ENCODE measurements around the gene CRADD.

CRADD gene

DNA sequence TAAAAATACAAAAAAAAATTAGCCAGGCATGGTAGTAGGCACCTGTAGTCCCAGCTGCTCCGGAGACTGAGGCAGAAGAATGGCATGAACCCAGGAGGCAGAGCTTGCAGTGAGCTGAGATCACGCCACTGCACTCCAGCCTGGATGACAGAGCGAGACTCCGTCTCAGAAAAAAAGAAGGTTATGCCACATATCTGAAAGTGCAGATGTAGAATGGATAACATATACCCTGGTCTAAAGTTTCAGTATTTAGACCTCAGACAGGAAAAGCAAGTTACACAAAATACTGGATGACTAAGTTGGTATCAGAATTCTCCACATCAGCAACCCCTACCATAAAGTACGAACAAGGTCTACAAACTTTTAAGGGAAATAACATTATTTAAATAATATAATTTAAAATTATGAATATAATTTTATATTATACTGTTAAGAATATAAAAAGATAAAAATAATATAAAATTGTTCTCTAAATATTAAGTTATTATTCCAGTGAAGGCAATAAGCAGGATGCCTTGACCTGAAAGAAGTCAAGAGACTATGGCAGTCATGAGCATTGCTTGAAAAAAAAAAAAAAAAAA, 169.9 kb downstream of the CRADD start:
- Histone ChIP-seq H3K9ac (ENCODE audit: low read length in 2 of 2) (no peak overlapping the region), H3K4me1 (ENCODE audit: control insufficient read depth, insufficient read depth, low read length) (peaks cover 7% of the 10 kb centered on the region), H3K4me3 (ENCODE audit: low read length in 2 of 2) (no peak overlapping the region), H3K27me3 (ENCODE audit: control insufficient read depth in 1 of 2, insufficient read depth in 2 of 2, low read length in 2 of 2) (no peaks in the 10 kb centered on the region), H3K36me3 (ENCODE audit: control insufficient read depth in 2 of 2, insufficient read depth in 2 of 2, low read length in 2 of 2) (no peaks in the 10 kb centered on the region), H3K27ac (ENCODE audit: low read length) (no peak overlapping the region), H3K9me3 (ENCODE audit: control insufficient read depth in 2 of 2, low read length in 2 of 2) (no peaks in the 10 kb centered on the region)

DNA sequence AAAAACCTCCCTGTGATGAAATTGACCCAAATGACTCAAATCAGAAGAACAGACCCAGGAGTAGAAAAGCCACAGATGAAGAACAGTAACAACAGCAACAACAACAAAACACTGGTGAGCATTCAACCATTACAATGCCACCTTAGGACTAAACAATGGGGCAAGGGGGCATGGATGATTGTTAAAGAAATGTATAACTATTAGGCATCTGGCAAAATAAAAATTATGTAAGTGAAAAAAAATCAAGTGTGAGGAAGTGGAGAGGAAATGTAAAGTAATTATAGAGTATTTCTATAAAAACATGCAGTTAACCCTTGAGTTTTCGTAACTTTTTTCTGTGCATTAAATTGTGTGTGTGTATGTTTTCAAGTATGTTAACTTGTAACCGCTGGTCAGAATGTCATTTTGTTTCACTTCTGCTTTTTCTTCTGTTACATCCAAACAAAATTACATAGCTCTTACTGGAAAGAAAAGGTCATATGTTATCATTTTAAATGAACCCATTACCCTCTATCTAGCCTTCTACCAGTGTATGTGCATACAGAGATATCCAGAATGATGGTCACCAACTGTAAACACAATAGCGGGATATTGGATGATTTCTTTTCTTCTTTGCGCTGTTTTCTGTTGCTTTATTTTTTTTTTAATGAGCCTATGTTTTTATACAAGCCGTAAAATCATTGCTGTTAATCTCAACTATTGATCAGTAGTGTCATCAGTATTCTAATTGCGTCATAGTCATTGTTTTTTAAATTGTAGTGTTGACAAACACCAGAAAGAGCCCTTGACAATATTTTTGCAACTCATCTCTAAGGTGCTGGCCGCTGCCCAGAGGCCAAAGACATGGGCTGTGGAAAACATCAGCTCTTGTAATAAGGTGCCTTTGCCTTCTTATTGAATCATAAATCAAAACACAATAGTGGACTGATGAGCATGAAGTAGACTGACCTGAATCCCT, 170.6 kb downstream of the CRADD start:
- Histone ChIP-seq H3K27ac (ENCODE audit: low read length) (no peak overlapping the region), H3K4me1 (ENCODE audit: control insufficient read depth, insufficient read depth, low read length) (peaks cover 7% of the 10 kb centered on the region), H3K9me3 (ENCODE audit: control insufficient read depth in 2 of 2, low read length in 2 of 2) (no peaks in the 10 kb centered on the region)

DNA sequence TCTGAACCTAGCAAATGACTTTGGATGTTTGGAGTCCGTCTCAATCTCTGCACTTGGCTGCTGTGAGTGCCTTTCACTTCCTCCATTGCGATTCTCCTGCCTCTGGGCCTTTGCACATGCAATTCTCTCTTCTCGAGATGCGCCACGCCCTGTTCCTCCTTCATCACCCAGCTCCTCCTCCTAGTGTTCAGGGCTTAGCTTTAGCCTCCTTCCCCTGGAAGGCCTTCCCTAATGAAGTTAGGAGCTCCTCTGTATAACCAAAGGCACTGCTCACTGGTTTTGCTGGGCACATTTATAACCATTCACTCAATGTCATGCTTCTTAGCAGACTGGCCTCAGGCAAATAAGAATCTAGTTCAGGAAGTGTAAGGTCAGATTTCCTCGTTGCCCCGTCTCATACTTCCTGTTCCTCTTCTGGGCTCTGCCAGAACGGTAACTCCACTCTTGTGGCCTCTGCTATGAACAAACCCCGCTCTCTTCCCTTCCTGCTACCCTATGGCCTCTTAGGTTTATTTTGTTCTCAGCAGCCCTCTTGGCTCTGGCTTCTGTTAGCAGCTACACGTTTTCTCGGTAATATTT, 171.4 kb downstream of the CRADD start:
- peaks cover 7% of the 10 kb centered on the region for H3K4me1 ChIP-seq (ENCODE audit: control insufficient read depth, insufficient read depth, low read length)
- H3K36me3 ChIP-seq (ENCODE audit: control insufficient read depth in 2 of 2, insufficient read depth in 2 of 2, low read length in 2 of 2), result no peaks in the 10 kb centered on the region
- no peaks in the 10 kb centered on the region for H3K9me3 ChIP-seq (ENCODE audit: control insufficient read depth in 2 of 2, low read length in 2 of 2)
- no peak overlapping the region for H3K9ac ChIP-seq (ENCODE audit: low read length in 2 of 2)
- no peak overlapping the region for H3K27ac ChIP-seq (ENCODE audit: low read length)
- H3K27me3 ChIP-seq (ENCODE audit: control insufficient read depth in 1 of 2, insufficient read depth in 2 of 2, low read length in 2 of 2), result no peaks in the 10 kb centered on the region
- no peak overlapping the region for H3K4me3 ChIP-seq (ENCODE audit: low read length in 2 of 2)

More for the DNA sequence above, 170.6 kb downstream of the CRADD start:
- H3K27me3 ChIP-seq (ENCODE audit: control insufficient read depth in 1 of 2, insufficient read depth in 2 of 2, low read length in 2 of 2), result no peaks in the 10 kb centered on the region
- H3K4me3 ChIP-seq (ENCODE audit: low read length in 2 of 2), result no peak overlapping the region
- H3K9ac ChIP-seq (ENCODE audit: low read length in 2 of 2), result no peak overlapping the region
- no peaks in the 10 kb centered on the region for H3K36me3 ChIP-seq (ENCODE audit: control insufficient read depth in 2 of 2, insufficient read depth in 2 of 2, low read length in 2 of 2)

DNA sequence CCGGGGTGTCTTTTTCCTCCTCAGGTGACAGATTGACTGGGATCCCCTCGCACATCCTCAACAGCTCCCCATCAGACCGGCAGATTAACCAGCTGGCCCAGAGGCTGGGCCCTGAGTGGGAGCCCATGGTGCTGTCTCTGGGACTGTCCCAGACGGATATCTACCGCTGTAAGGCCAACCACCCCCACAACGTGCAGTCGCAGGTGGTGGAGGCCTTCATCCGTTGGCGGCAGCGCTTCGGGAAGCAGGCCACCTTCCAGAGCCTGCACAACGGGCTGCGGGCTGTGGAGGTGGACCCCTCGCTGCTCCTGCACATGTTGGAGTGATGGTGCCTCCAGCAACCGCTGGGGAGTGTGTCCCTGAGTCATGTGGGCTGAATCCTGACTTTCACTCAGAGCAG, 172.8 kb downstream of the CRADD start:
- Histone ChIP-seq H3K4me3 (ENCODE audit: low read length in 2 of 2) (no peak overlapping the region), H3K27me3 (ENCODE audit: control insufficient read depth in 1 of 2, insufficient read depth in 2 of 2, low read length in 2 of 2) (no peaks in the 10 kb centered on the region), H3K4me1 (ENCODE audit: control insufficient read depth, insufficient read depth, low read length) (peaks cover 7% of the 10 kb centered on the region), H3K9ac (ENCODE audit: low read length in 2 of 2) (no peak overlapping the region), H3K36me3 (ENCODE audit: control insufficient read depth in 2 of 2, insufficient read depth in 2 of 2, low read length in 2 of 2) (no peaks in the 10 kb centered on the region), H3K27ac (ENCODE audit: low read length) (no peak overlapping the region), H3K9me3 (ENCODE audit: control insufficient read depth in 2 of 2, low read length in 2 of 2) (no peaks in the 10 kb centered on the region)

DNA sequence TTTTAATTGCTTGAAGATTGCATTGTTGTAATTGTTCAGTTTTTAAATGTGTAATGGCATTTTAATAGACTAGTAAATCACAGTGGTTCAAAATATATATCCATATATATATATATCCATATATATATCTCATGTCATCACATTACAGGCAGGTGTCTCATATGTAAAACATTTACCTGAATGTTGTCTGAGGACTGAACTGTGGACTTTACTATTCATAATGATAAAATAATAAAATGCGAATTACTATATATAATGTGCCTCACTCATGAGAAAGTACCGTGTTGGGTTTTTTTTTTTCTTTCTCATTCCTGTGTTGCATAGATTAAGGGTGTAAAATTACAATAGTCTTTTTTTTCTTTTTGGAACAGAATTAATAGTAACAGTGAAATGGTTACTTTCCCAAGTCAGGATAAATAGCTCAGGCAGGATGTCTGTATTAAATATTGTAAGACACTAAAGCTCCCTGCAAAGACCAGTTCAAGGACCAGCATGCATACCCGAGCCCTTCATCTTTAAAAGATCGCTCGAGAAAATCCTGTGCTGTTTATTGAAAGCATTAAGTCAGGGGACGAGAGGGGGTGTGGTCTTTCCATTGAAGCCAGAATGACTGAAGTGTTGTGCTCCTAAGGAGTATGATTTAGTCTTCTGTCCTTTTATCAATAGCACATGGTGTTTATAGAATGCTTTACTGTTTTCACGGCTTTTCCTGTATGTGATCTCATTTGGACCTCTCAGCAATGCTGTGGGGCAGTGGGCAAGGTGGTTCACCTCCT, 173.5 kb downstream of the CRADD start:
- H3K36me3 ChIP-seq (ENCODE audit: control insufficient read depth in 2 of 2, insufficient read depth in 2 of 2, low read length in 2 of 2), result no peaks in the 10 kb centered on the region
- no peak overlapping the region for H3K27ac ChIP-seq (ENCODE audit: low read length)
- no peak overlapping the region for H3K9ac ChIP-seq (ENCODE audit: low read length in 2 of 2)
- no peaks in the 10 kb centered on the region for H3K27me3 ChIP-seq (ENCODE audit: control insufficient read depth in 1 of 2, insufficient read depth in 2 of 2, low read length in 2 of 2)
- no peaks in the 10 kb centered on the region for H3K9me3 ChIP-seq (ENCODE audit: control insufficient read depth in 2 of 2, low read length in 2 of 2)
- H3K4me1 ChIP-seq (ENCODE audit: control insufficient read depth, insufficient read depth, low read length), result peaks cover 7% of the 10 kb centered on the region
- H3K4me3 ChIP-seq (ENCODE audit: low read length in 2 of 2), result no peak overlapping the region

DNA sequence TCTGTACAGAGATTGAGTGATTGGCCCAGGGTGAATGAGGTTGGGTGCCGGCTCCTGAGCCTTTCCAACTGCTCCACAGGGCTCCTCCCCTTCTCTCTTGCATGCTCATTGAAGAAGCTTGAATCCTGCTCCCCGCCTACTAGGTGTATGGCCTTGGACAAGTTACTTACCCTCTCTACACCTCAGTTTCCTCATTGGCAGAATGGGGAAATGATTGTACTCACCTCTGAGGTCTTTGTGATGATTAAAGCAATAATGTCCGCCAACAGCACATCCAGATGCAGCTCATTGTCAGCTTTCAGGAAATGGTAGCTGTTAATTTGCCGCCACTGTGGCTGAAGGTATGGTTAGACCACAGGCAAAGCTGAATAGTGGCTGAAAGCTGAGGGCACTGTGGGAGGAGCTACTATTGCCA, 174.1 kb downstream of the CRADD start:
- no peak overlapping the region for H3K27ac ChIP-seq (ENCODE audit: low read length)
- H3K4me1 ChIP-seq (ENCODE audit: control insufficient read depth, insufficient read depth, low read length), result peaks cover 7% of the 10 kb centered on the region
- no peak overlapping the region for H3K9ac ChIP-seq (ENCODE audit: low read length in 2 of 2)
- H3K36me3 ChIP-seq (ENCODE audit: control insufficient read depth in 2 of 2, insufficient read depth in 2 of 2, low read length in 2 of 2), result no peaks in the 10 kb centered on the region
- H3K9me3 ChIP-seq (ENCODE audit: control insufficient read depth in 2 of 2, low read length in 2 of 2), result no peaks in the 10 kb centered on the region
- no peaks in the 10 kb centered on the region for H3K27me3 ChIP-seq (ENCODE audit: control insufficient read depth in 1 of 2, insufficient read depth in 2 of 2, low read length in 2 of 2)
- H3K4me3 ChIP-seq (ENCODE audit: low read length in 2 of 2), result no peak overlapping the region

DNA sequence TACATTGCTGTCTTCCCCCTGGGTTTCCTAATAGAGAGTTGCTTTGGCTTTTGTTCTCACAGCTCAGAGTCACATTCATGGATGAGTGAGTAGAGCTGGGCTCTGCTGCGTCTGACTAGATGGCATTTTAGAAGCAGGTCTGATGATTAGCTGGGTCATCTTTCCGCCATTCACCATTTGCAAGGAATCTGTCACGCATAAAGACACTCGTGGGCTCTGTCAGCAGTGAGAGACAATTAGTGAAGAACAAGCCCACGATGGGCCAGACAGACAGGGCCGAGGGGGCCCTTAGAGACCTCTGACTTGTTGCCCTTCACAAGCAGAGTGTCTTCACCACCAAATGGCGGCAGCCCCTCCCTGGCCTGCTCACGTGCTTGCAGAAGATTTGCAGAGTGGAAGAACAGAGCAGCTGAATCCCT, 175.0 kb downstream of the CRADD start:
- Histone ChIP-seq H3K27me3 (ENCODE audit: control insufficient read depth in 1 of 2, insufficient read depth in 2 of 2, low read length in 2 of 2) (no peaks in the 10 kb centered on the region), H3K27ac (ENCODE audit: low read length) (no peak overlapping the region), H3K4me3 (ENCODE audit: low read length in 2 of 2) (no peak overlapping the region)

DNA sequence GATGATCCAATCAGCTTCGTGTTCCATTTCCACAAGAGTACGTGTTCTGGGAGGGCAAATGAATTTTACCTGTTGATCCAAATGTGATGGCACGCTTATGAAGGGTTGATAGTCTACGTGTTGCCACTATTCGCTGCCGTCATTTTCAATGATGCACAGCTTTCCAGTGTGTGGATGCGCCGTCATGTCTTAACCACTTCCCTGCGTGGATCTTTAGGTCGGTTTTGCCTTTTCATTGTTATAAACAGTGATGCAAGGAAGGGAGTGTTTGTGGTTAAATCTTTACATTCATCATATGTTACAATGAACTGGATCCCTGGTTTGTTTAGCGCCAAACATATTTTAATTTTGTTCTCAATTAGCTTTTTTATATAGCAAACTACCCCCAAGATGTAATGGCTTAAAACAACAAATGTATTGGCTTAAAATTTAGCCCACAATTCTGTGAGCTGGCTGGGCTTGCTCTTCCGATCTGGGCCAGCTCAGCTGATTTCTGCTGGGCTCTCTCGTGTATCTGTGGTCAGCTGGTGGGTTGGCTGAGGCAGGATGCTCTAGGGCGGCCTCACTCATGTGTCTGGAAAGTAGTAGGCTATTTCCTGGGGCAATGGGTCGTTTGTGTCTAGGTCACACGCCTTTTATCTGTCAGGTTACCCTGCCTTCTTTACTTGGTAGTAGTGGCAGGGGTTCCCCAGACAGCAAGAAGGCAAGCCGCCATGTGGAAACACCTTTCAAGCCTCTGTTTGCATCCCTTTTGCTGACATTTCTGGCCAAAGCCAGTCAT, 176.7 kb downstream of the CRADD start:
- no peaks in the 10 kb centered on the region for H3K27me3 ChIP-seq (ENCODE audit: control insufficient read depth in 1 of 2, insufficient read depth in 2 of 2, low read length in 2 of 2)
- H3K9ac ChIP-seq (ENCODE audit: low read length in 2 of 2), result no peak overlapping the region
- H3K36me3 ChIP-seq (ENCODE audit: control insufficient read depth in 2 of 2, insufficient read depth in 2 of 2, low read length in 2 of 2), result no peaks in the 10 kb centered on the region
- no peaks in the 10 kb centered on the region for H3K9me3 ChIP-seq (ENCODE audit: control insufficient read depth in 2 of 2, low read length in 2 of 2)
- H3K27ac ChIP-seq (ENCODE audit: low read length), result no peak overlapping the region
- H3K4me1 ChIP-seq (ENCODE audit: control insufficient read depth, insufficient read depth, low read length), result peaks cover 9% of the 10 kb centered on the region
- no peak overlapping the region for H3K4me3 ChIP-seq (ENCODE audit: low read length in 2 of 2)

More for the DNA sequence above, 175.0 kb downstream of the CRADD start:
- Histone ChIP-seq H3K9ac (ENCODE audit: low read length in 2 of 2) (no peak overlapping the region), H3K36me3 (ENCODE audit: control insufficient read depth in 2 of 2, insufficient read depth in 2 of 2, low read length in 2 of 2) (no peaks in the 10 kb centered on the region), H3K4me1 (ENCODE audit: control insufficient read depth, insufficient read depth, low read length) (peaks cover 8% of the 10 kb centered on the region), H3K9me3 (ENCODE audit: control insufficient read depth in 2 of 2, low read length in 2 of 2) (no peaks in the 10 kb centered on the region)

DNA sequence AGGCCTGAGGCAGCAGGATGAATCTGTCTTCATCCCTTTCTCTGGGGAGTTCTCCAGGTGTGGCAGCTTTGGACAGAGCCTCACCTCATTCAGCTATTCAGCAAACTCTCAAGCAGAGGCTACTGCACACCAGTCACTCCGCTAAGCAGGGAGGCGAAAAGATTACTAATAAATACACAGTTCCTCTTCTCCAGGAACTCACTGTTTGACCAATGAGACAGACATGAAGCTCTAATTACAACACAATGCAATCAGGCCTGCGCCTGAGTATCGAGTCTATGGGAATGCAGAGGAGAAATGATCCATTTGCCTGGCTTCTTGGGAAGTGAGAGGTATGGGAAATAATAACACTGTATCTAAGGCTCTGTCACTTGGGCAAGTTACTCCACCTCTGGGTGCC, 178.1 kb downstream of the CRADD start:
- Histone ChIP-seq H3K9me3 (ENCODE audit: control insufficient read depth in 2 of 2, low read length in 2 of 2) (no peaks in the 10 kb centered on the region), H3K36me3 (ENCODE audit: control insufficient read depth in 2 of 2, insufficient read depth in 2 of 2, low read length in 2 of 2) (no peaks in the 10 kb centered on the region), H3K4me3 (ENCODE audit: low read length in 2 of 2) (no peak overlapping the region), H3K27ac (ENCODE audit: low read length) (no peak overlapping the region), H3K9ac (ENCODE audit: low read length in 2 of 2) (no peak overlapping the region), H3K27me3 (ENCODE audit: control insufficient read depth in 1 of 2, insufficient read depth in 2 of 2, low read length in 2 of 2) (no peaks in the 10 kb centered on the region), H3K4me1 (ENCODE audit: control insufficient read depth, insufficient read depth, low read length) (peaks cover 6% of the 10 kb centered on the region)

DNA sequence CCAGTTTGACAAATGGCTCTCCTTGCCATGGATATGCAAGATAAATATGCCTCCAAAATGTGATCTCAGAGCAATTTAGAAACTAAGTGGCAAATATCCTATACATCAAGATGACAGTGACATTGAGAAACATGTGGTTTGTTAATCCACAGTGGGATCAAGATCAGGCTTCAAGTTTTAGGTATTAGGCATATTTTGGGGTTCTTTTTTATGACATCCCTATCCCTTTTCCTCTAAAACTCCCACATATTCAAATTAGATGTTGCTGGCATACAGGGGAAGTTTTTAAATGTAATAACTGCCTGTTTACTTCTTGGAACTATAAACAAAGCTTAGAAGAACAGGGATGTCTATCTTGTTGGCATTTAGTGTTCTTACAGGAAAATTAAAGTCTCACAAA, 179.4 kb downstream of the CRADD start:
- H3K27ac ChIP-seq (ENCODE audit: low read length), result no peak overlapping the region
- H3K9me3 ChIP-seq (ENCODE audit: control insufficient read depth in 2 of 2, low read length in 2 of 2), result no peaks in the 10 kb centered on the region
- H3K9ac ChIP-seq (ENCODE audit: low read length in 2 of 2), result no peak overlapping the region
- H3K36me3 ChIP-seq (ENCODE audit: control insufficient read depth in 2 of 2, insufficient read depth in 2 of 2, low read length in 2 of 2), result no peaks in the 10 kb centered on the region
- no peak overlapping the region for H3K4me3 ChIP-seq (ENCODE audit: low read length in 2 of 2)
- no peaks in the 10 kb centered on the region for H3K27me3 ChIP-seq (ENCODE audit: control insufficient read depth in 1 of 2, insufficient read depth in 2 of 2, low read length in 2 of 2)
- peaks cover 6% of the 10 kb centered on the region for H3K4me1 ChIP-seq (ENCODE audit: control insufficient read depth, insufficient read depth, low read length)
